Nephron (organoid): ENCODE measurements around the gene FIP1L1.
"Not testable (repeated sequence)": the region's sequence is repeated elsewhere in the genome, so short reads cannot be mapped to it uniquely, and the experiment has no call there.

Source experiments
- H3K27ac Mint-ChIP-seq, 3 experiments: 2 replicates each; pipeline ENCODE4 v1.8.0; 2020; ENCODE audit warnings: mixed read lengths in 3 of 3, mild to moderate bottlenecking in 2 of 3, moderate library complexity in 1 of 3
- H3K27me3 Mint-ChIP-seq: 2 replicates; pipeline ENCODE4 v1.8.0; 2021; ENCODE audit warnings: low read depth, mild to moderate bottlenecking, moderate library complexity, mixed read lengths
- H3K36me3 Mint-ChIP-seq: 2 replicates; pipeline ENCODE4 v1.8.0; 2020; ENCODE audit warnings: low read depth, mixed read lengths
- H3K4me1 Mint-ChIP-seq: 2 replicates; pipeline ENCODE4 v1.8.0; 2020; ENCODE audit warnings: mixed read lengths
- H3K4me3 Mint-ChIP-seq, 3 experiments: 2 replicates each; pipeline ENCODE4 v1.8.0; 2020; ENCODE audit warnings: mild to moderate bottlenecking in 3 of 3, mixed read lengths in 3 of 3, moderate library complexity in 2 of 3
- H3K9me3 Mint-ChIP-seq: 2 replicates; pipeline ENCODE4 v1.8.0; 2020; ENCODE audit warnings: mixed read lengths
- CTCF ChIP-seq, 3 experiments: fragments of 200-600 bp; sonication (generic); IDR thresholded peaks; one replicate each; pipeline ENCODE4 v1.5.0; 2021; ENCODE audit warnings: antibody characterized with exemption in 3 of 3; ENCODE audit not compliant: unreplicated experiment in 3 of 3

FIP1L1 gene

GRCh38 chr4:53465891-53466290 is 88.5 kb downstream of the FIP1L1 start:
- Mint-ChIP-seq H3K9me3 (peaks cover 31% of the 10 kb centered on the region), H3K36me3 (peaks cover 56% of the 10 kb centered on the region), H3K4me3 (no peak overlapping the region), H3K27ac (peak overlapping the region in 1 of 3 experiments; percentile 83), H3K27me3 (no peaks in the 10 kb centered on the region), H3K4me1 (peaks cover 18% of the 10 kb centered on the region)
- no peak for TF ChIP-seq CTCF (IDR thresholded peaks at IDR 0.05; ENCODE audit: unreplicated experiment in 3 of 3)

GRCh38 chr4:53466576-53466975 is 89.1 kb downstream of the FIP1L1 start:
- not testable (repeated sequence) for H3K27me3 Mint-ChIP-seq, H3K27ac Mint-ChIP-seq, H3K4me3 Mint-ChIP-seq
- Mint-ChIP-seq H3K36me3 (peaks cover 49% of the 10 kb centered on the region), H3K4me1 (peaks cover 18% of the 10 kb centered on the region), H3K9me3 (peaks cover 31% of the 10 kb centered on the region)

- Mint-ChIP-seq H3K36me3 (peaks cover 9% of the 10 kb centered on the region), H3K9me3 (peaks cover 7% of the 10 kb centered on the region), H3K4me1 (peaks cover 20% of the 10 kb centered on the region), H3K4me3 (no peak overlapping the region), H3K27me3 (no peaks in the 10 kb centered on the region), H3K27ac (peak overlapping the region; percentile 45 to 69 (median 66))
- no peak for TF ChIP-seq CTCF (IDR thresholded peaks at IDR 0.05; ENCODE audit: unreplicated experiment in 3 of 3)
Observed at GRCh38 chr4:53476232-53477037, 99.0 kb downstream of the FIP1L1 start.

- peaks cover 9% of the 10 kb centered on the region for H3K36me3 Mint-ChIP-seq
- TF ChIP-seq CTCF (IDR thresholded peaks at IDR 0.05; ENCODE audit: unreplicated experiment in 3 of 3): no peak
- H3K27ac Mint-ChIP-seq: peak overlapping the region; percentile 45 to 69 (median 66)
- H3K9me3 Mint-ChIP-seq: peaks cover 7% of the 10 kb centered on the region
- no peak overlapping the region for H3K4me3 Mint-ChIP-seq
- no peaks in the 10 kb centered on the region for H3K27me3 Mint-ChIP-seq
- H3K4me1 Mint-ChIP-seq: peaks cover 20% of the 10 kb centered on the region
Observed at GRCh38 chr4:53477038-53477565, 99.7 kb downstream of the FIP1L1 start.

- Mint-ChIP-seq H3K4me3 (no peak overlapping the region), H3K27ac (peak overlapping the region; percentile 45 to 69 (median 66)), H3K9me3 (peaks cover 5% of the 10 kb centered on the region), H3K27me3 (no peaks in the 10 kb centered on the region), H3K36me3 (peaks cover 7% of the 10 kb centered on the region), H3K4me1 (peaks cover 20% of the 10 kb centered on the region)
- TF ChIP-seq CTCF (IDR thresholded peaks at IDR 0.05; ENCODE audit: unreplicated experiment in 3 of 3): no peak
Observed at GRCh38 chr4:53477636-53478035, 100.2 kb downstream of the FIP1L1 start.

- H3K36me3 Mint-ChIP-seq: no peaks in the 10 kb centered on the region
- TF ChIP-seq CTCF (IDR thresholded peaks at IDR 0.05; ENCODE audit: unreplicated experiment in 3 of 3): no peak
- peak overlapping the region in 1 of 3 experiments; percentile 69 for H3K27ac Mint-ChIP-seq
- no peaks in the 10 kb centered on the region for H3K9me3 Mint-ChIP-seq
- no peak overlapping the region for H3K4me3 Mint-ChIP-seq
- peaks cover 20% of the 10 kb centered on the region for H3K4me1 Mint-ChIP-seq
- H3K27me3 Mint-ChIP-seq: no peaks in the 10 kb centered on the region
Observed at GRCh38 chr4:53478671-53479456, 101.4 kb downstream of the FIP1L1 start.
